ENCODE measurements around the gene CREG2.

- TF ChIP-seq EZH2phosphoT487 (IDR thresholded peaks at IDR 0.05; ENCODE audit: insufficient read depth, low read depth) (no peak), EZH2 (IDR thresholded peaks at IDR 0.05; ENCODE audit: insufficient read depth, poor library complexity, severe bottlenecking) (no peak)
Measured at GRCh38 chr2:101369100-101369499, 18.2 kb downstream of the CREG2 start.

All from GM23248 (cell line).